HepG2 (cell line): ENCODE measurements around the gene SCYL1. TPM values are rescaled to one million over a fixed set of nuclear protein-coding genes. Genes with fewer than 3 reads are reported as not detected.

ENCODE experiments used
- ATAC-seq: fragments of 200-7000 bp; cut with Tn5 transposase; 3 replicates; pipeline ENCODE4 v1.9.1; 2020; ENCODE audit warnings: mild to moderate bottlenecking, moderate library complexity
- BruUV-seq: library from RNA; stranded (reverse); fragments of 400-500 nt; replicated peaks from 2 replicates; lab custom pipeline; 2021; lab: Mats Ljungman, UMichigan
- CTCF ChIA-PET: fragments of 300-600 bp; formaldehyde crosslinking; extraction: SDS; loops from one replicate; lab custom pipeline; 2021; ENCODE audit warnings: low total read pairs, inconsistent platforms, low intra/inter-chr PET ratio; lab: Yijun Ruan, JAX
- POLR2A ChIA-PET: fragments of 350-600 bp; sonication (Branson Sonifier 250); formaldehyde crosslinking; loops from one replicate; lab custom pipeline; 2020; ENCODE audit warnings: antibody characterized with exemption, inconsistent platforms; lab: Yijun Ruan, JAX
- DNase-seq: peaks from one replicate; pipeline ENCODE4 v3.0.0-alpha.2; 2015; ENCODE audit warnings: low spot score
- FAIRE-seq: peaks from 3 replicates; lab custom pipeline; 2011; peaks lifted over from hg19 to GRCh38; lab: Jason Lieb, UNC
- H2AFZ ChIP-seq: one replicate; pipeline ENCODE4 v1.6.1; 2011; ENCODE audit warnings: low read length, inconsistent platforms
- H3K27ac ChIP-seq: fragments of 300-600 bp; 3 replicates; pipeline ENCODE4 v1.8.0; 2011; ENCODE audit warnings: mixed run types, mild to moderate bottlenecking, mixed read lengths, low read length, inconsistent platforms; ENCODE audit not compliant: insufficient read depth; ENCODE audit errors: extremely low read length
- H3K27me3 ChIP-seq, 2 experiments: fragments of 200-600 bp in 1 of 2; 2 replicates in 1 of 2; 3 replicates in 1 of 2; pipeline versions ENCODE4 v1.6.0 to v1.8.0; 2011; ENCODE audit warnings: low read length in 2 of 2, mild to moderate bottlenecking in 2 of 2, moderate library complexity in 2 of 2, inconsistent platforms in 1 of 2; ENCODE audit not compliant: insufficient read depth in 2 of 2, control insufficient read depth in 1 of 2
- H3K36me3 ChIP-seq, 2 experiments: fragments of 200-600 bp in 1 of 2; replicated peaks in 1 of 2; 2 replicates in 1 of 2; 3 replicates in 1 of 2; pipeline versions ENCODE4 v1.5.1 to v1.8.0; 2011; ENCODE audit warnings: low read length in 2 of 2, inconsistent platforms in 1 of 2; ENCODE audit not compliant: insufficient read depth in 2 of 2, control insufficient read depth in 1 of 2
- H3K4me1 ChIP-seq: 2 replicates; pipeline ENCODE4 v1.5.1; 2012; ENCODE audit warnings: low read length, inconsistent platforms; ENCODE audit not compliant: insufficient read depth
- H3K4me2 ChIP-seq: 2 replicates; pipeline ENCODE4 v1.6.0; 2011; ENCODE audit warnings: low read depth, low read length, inconsistent platforms
- H3K4me3 ChIP-seq, 3 experiments: fragments of 200-600 bp in 1 of 3; sonication (generic), shearing (Covaris generic) in 1 of 3; replicated peaks in 1 of 3; 2 replicates each; pipeline ENCODE4 v1.5.1; 2011 to 2016; ENCODE audit warnings: low read length in 3 of 3, inconsistent platforms in 2 of 3, low read depth in 2 of 3, mild to moderate bottlenecking in 2 of 3, control low read depth in 1 of 3, mixed read lengths in 1 of 3; ENCODE audit not compliant: insufficient read depth in 1 of 3
- H3K79me2 ChIP-seq: one replicate; pipeline ENCODE4 v1.6.1; 2011; ENCODE audit warnings: low read length, inconsistent platforms; ENCODE audit not compliant: insufficient read depth
- H3K9ac ChIP-seq: 2 replicates; pipeline ENCODE4 v1.6.0; 2011; ENCODE audit warnings: mild to moderate bottlenecking, low read depth, low read length, inconsistent platforms; ENCODE audit not compliant: insufficient read depth
- H3K9me3 ChIP-seq: 2 replicates; pipeline ENCODE4 v1.5.1; 2012; ENCODE audit warnings: mild to moderate bottlenecking, low read length
- H4K20me1 ChIP-seq: 2 replicates; pipeline ENCODE4 v1.6.0; 2011; ENCODE audit warnings: inconsistent platforms, mild to moderate bottlenecking, low read length, moderate library complexity; ENCODE audit not compliant: insufficient read depth
- BATF2 ChIP-seq: sonication (generic); formaldehyde crosslinking; IDR thresholded peaks from 2 replicates; pipeline ENCODE4 v1.8.0; 2022; ENCODE audit warnings: mild to moderate bottlenecking, missing genetic modification reagents, moderate library complexity
- CEBPB ChIP-seq: IDR thresholded peaks from 2 replicates; pipeline ENCODE4 v1.6.1; 2011; ENCODE audit warnings: low read depth, low read length, improper control_type of control experiment, borderline replicate concordance
- HNRNPLL ChIP-seq: fragments of 200-400 bp; formaldehyde crosslinking; IDR thresholded peaks from 2 replicates; pipeline ENCODE4 v1.6.1; 2017; ENCODE audit warnings: mild to moderate bottlenecking, low read depth, low read length; ENCODE audit not compliant: poor library complexity, severe bottlenecking
- IRF1 ChIP-seq: sonication (generic); formaldehyde crosslinking; IDR thresholded peaks from 2 replicates; pipeline ENCODE4 v1.4.0; 2020; ENCODE audit warnings: low read depth, mild to moderate bottlenecking, missing genetic modification reagents
- NFE2L2 ChIP-seq: fragments of 150-350 bp; IDR thresholded peaks from 2 replicates; pipeline ENCODE4 v1.6.1; 2014; ENCODE audit warnings: low read length
- RBFOX2 ChIP-seq: fragments of 200-400 bp; formaldehyde crosslinking; IDR thresholded peaks from 2 replicates; pipeline ENCODE4 v1.6.1; 2017; ENCODE audit warnings: low read depth, mild to moderate bottlenecking, low read length
- SAP130 ChIP-seq: IDR thresholded peaks from 2 replicates; pipeline ENCODE4 v1.6.1; 2016; ENCODE audit warnings: low read depth
- SMC3 ChIP-seq: IDR thresholded peaks from 2 replicates; pipeline ENCODE4 v1.6.1; 2011; ENCODE audit warnings: low read length, improper control_type of control experiment
- SOX5 ChIP-seq: IDR thresholded peaks from 2 replicates; pipeline ENCODE4 v1.6.1; 2016; ENCODE audit warnings: borderline replicate concordance
- TOPORS ChIP-seq: sonication (generic); formaldehyde crosslinking; IDR thresholded peaks from 2 replicates; pipeline ENCODE4 v1.8.0; 2023; ENCODE audit warnings: mild to moderate bottlenecking, missing genetic modification reagents
- ZFX ChIP-seq: sonication (generic); formaldehyde crosslinking; IDR thresholded peaks from 2 replicates; pipeline ENCODE4 v1.4.0; 2020; ENCODE audit warnings: mild to moderate bottlenecking, low read depth, missing genetic modification reagents, moderate library complexity
- ZFY ChIP-seq: sonication (generic); formaldehyde crosslinking; IDR thresholded peaks from 2 replicates; pipeline ENCODE4 v1.4.0; 2020; ENCODE audit warnings: missing genetic modification reagents
- ZSCAN22 ChIP-seq: sonication (generic); formaldehyde crosslinking; IDR thresholded peaks from 2 replicates; pipeline ENCODE4 v1.4.0; 2020; ENCODE audit warnings: mild to moderate bottlenecking, missing genetic modification reagents
- WGBS: methylation state at CpG from one replicate; pipeline ENCODE4 v1.1.6; 2017; ENCODE audit warnings: low lambda C conversion rate; 5-methylcytosine and 5-hydroxymethylcytosine counted together
- in situ Hi-C: cut with HindIII; loops from 2 replicates; pipeline ENCODE4 v1.10.0; 2017; ENCODE audit warnings: low pct_unique_long_range_greater_than_20kb; ENCODE audit not compliant: extremely low pct_ligation_motif_present
- intact Hi-C: fragments of 100-400 bp; cut with micrococcal nuclease; formaldehyde crosslinking; loops from one replicate; pipeline ENCODE4 v1.10.0; 2022; ENCODE audit not compliant: unreplicated experiment
- polyA plus RNA-seq, 8 experiments: library from polyadenylated mRNA; depleted of rRNA in 3 of 8; stranded (reverse) in 7 of 8; unstranded in 1 of 8; fragments of >200 nt; fragmentation: Illumina TruSeq in 4 of 8; extraction: Trizol in 4 of 8; gene quantifications; 2 replicates each; pipeline versions ENCODE4 v1.2.1 to v1.2.3, GENCODE V29; 2011 to 2016; ENCODE audit warnings: low read depth in 4 of 8, missing spikeins in 1 of 8, mixed read lengths in 1 of 8; ENCODE audit not compliant: insufficient read depth in 1 of 8
- total RNA-seq, 5 experiments: library from RNA; depleted of rRNA; stranded (reverse); fragments of >200 nt; fragmentation: Illumina TruSeq; extraction: Trizol; gene quantifications; 2 replicates each; pipeline ENCODE4 v1.2.3, GENCODE V29; 2016; ENCODE audit warnings: low read depth in 1 of 5
- TF ChIP-seq, protein P1 (sequence below): sonication (generic); formaldehyde crosslinking; IDR thresholded peaks from 2 replicates; pipeline ENCODE4 v1.5.0; 2020; ENCODE audit warnings: mild to moderate bottlenecking, low read depth, missing genetic modification reagents, borderline replicate concordance

Gene SCYL1
- total and polyA plus RNA-seq, 2 of the 13 experiments (the other 11 are each of a cell fraction or from before 2014, with no cell fraction given), result 65.9 to 103 TPM

DNA sequence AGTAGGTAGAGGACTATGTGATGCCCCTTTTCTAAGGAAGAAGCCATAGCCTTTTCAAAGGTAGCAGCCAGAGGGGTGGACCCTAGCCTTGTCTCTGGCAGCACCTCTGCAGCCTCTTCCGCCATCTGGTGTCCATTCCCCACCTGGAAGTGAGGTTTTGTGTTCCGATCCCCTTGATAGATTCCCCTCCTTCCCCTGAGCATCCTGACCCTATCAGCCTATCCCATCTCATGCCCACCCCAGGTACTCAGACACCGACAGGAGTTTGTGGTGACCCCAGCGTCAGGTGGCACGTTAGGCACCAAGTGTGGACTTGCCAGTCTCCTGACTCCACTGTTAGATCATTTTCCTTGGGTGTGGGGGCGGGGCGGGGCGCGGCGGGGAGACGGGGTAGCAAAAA lies 47.1 kb downstream of the SCYL1 start (continued):
- TF ChIP-seq SMC3 (peak; percentile 41; the same call in 1 of the 2 replicates), SAP130 (CRISPR knock-in tag) (peak; percentile 16; the same call in 1 of the 2 replicates)
- TF ChIP-seq, protein P1, sequence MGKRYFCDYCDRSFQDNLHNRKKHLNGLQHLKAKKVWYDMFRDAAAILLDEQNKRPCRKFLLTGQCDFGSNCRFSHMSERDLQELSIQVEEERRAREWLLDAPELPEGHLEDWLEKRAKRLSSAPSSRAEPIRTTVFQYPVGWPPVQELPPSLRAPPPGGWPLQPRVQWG (CRISPR knock-in tag), result no peak

DNA sequence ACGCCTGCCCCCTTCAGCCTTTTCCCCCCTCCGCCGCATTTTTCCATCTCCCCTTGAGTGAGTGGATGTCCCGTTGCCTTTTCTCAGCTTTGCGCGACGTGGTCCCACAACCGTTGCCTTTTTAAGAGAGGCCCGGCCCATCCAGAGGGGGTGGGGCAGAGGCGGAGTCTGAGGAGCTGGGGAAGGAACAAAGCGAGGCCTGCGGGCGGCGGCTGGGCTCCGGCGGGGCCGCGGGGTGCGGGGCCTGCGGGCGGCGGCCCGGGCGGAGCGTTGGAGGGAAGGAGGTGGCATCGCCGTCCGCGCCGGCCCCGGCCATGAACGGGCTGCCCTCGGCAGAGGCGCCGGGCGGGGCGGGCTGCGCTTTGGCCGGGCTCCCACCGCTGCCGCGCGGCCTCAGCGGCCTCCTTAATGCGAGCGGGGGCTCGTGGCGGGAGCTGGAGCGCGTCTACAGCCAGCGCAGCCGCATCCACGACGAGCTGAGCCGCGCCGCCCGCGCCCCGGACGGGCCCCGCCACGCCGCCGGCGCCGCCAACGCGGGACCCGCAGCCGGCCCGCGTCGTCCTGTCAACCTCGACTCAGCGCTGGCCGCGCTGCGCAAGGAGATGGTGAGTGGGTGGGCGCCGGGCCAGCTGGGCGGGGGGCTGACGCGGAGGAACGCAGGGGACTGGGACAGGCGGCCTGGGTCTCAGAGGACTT lies 47.6 kb downstream of the SCYL1 start, which contains the start of gene FAM89B:
TSS of gene FAM89B (plus strand) at position 183 of the 696 bp plus-strand sequence. CDS start at position 315, 132 bp downstream.
- in situ Hi-C loops, result no loop called here
- intact Hi-C loops, result no loop called here
- TF ChIP-seq ZSCAN22 (CRISPR knock-in tag) (no peak), TOPORS (CRISPR knock-in tag) (no peak), NFE2L2 (no peak), BATF2 (CRISPR knock-in tag) (no peak), RBFOX2 (peak; percentile 48; the same call in 1 of the 2 replicates), ZFY (CRISPR knock-in tag) (peak; percentile 29; the same call in 1 of the 2 replicates), SOX5 (CRISPR knock-in tag) (no peak), CEBPB (no peak), HNRNPLL (peak; percentile 17), IRF1 (CRISPR knock-in tag) (no peak), ZFX (peak; percentile 6; the same call in 1 of the 2 replicates)

More for the DNA sequence above, 47.6 kb downstream of the SCYL1 start, which contains the start of gene FAM89B:
- POLR2A ChIA-PET, result interaction anchor here (0.6 to 1.8 kb wide), 2 partner anchors 12 to 32 kb away, joined by 3 to 8 read pairs; no protein-coding TSS in a partner anchor
- no peak for FAIRE-seq
- peak within 1 kb of the TSS; percentile 88 for H3K9ac ChIP-seq
- no peak for ATAC-seq
- H2AFZ ChIP-seq, result no peak within 1 kb of the TSS
- no peaks in the 10 kb centered on the region; the same call in 1 of the 2 replicates for H4K20me1 ChIP-seq
- CTCF ChIA-PET, result interaction anchor here (1.3 kb wide), 1 partner anchor 32 kb away, joined by 7 read pairs; no protein-coding TSS in a partner anchor
- DNase-seq, result no peak
- BruUV-seq, result no TSS peak
- H3K79me2 ChIP-seq, result peaks cover 23% of the 10 kb centered on the region
- H3K27me3 ChIP-seq, result no peaks in the 10 kb centered on the region; a peak in 1 of 5 replicates
- peaks cover 59% of the 10 kb centered on the region for H3K4me1 ChIP-seq
- H3K9me3 ChIP-seq, result no peaks in the 10 kb centered on the region
- peak within 1 kb of the TSS; percentile 85 to 99 (median 95); a peak in 5 of 6 replicates for H3K4me3 ChIP-seq
- peaks cover 3 to 5% of the 10 kb centered on the region in 2 experiments; a peak in 2 of 5 replicates for H3K36me3 ChIP-seq
- peak within 1 kb of the TSS; percentile 92 for H3K4me2 ChIP-seq
- WGBS, result 84% methylated on average over 69 of the region's 86 CpGs
- H3K27ac ChIP-seq, result no peak within 1 kb of the TSS
